Breast epithelium (tissue), 4 donors: Measurements from ENCODE around the gene ASB5. TPM values are rescaled to one million over a fixed set of nuclear protein-coding genes. Genes with fewer than 3 reads are reported as not detected.

Experiments
- DNase-seq, 2 donors: peaks; one replicate each; pipeline ENCODE4 v3.0.0-alpha.2; 2019; ENCODE audit warnings: low spot score in 2 of 2
- H3K27ac ChIP-seq, 2 donors: fragments of 200-600 bp; sonication (generic) in 1 of 2; one replicate each; pipeline ENCODE4 v1.5.1; 2016 to 2019; ENCODE audit warnings: mild to moderate bottlenecking in 1 of 2
- H3K27me3 ChIP-seq, 2 donors: fragments of 200-600 bp; sonication (generic) in 1 of 2; one replicate each; pipeline versions ENCODE4 v1.5.1 to v1.6.0; 2017 to 2019; ENCODE audit warnings: control low read depth in 1 of 2, mild to moderate bottlenecking in 1 of 2
- H3K36me3 ChIP-seq: fragments of 200-600 bp; one replicate; pipeline ENCODE4 v1.5.1; 2019
- H3K4me1 ChIP-seq, 2 donors: fragments of 200-600 bp; sonication (generic); one replicate each; pipeline ENCODE4 v1.5.1; 2016 to 2019; ENCODE audit warnings: control low read depth in 1 of 2
- H3K4me3 ChIP-seq, 3 donors: fragments of 200-600 bp; sonication (generic); 1 replicate in 2 of 3; 2 replicates in 1 of 3; pipeline ENCODE4 v1.5.1; 2016 to 2019; ENCODE audit warnings: mild to moderate bottlenecking in 3 of 3, moderate library complexity in 2 of 3
- H3K9me3 ChIP-seq, 2 donors: fragments of 200-600 bp; sonication (generic) in 1 of 2; one replicate each; pipeline ENCODE4 v1.5.1; 2016 to 2019; ENCODE audit warnings: control low read depth in 1 of 2
- CTCF ChIP-seq, 3 donors: fragments of 450-650 bp; IDR thresholded peaks; one replicate each; pipeline ENCODE4 v1.5.1; 2016 to 2017; ENCODE audit warnings: antibody characterized with exemption in 3 of 3, mild to moderate bottlenecking in 3 of 3, moderate library complexity in 3 of 3
- POLR2A ChIP-seq: fragments of 450-650 bp; IDR thresholded peaks from one replicate; pipeline ENCODE4 v1.6.1; 2016; ENCODE audit warnings: antibody characterized with exemption, mild to moderate bottlenecking, moderate library complexity
- POLR2AphosphoS5 ChIP-seq, 3 donors: sonication (generic); formaldehyde crosslinking; IDR thresholded peaks; one replicate each; pipeline ENCODE4 v1.6.1; 2017; ENCODE audit warnings: antibody characterized with exemption in 3 of 3
- intact Hi-C: fragments of 100-400 bp; cut with DNase I; formaldehyde crosslinking; loops from one replicate; pipeline ENCODE4 v1.15.1; 2023; ENCODE audit warnings: low total_unique reads
- total RNA-seq, 3 donors: library from RNA; depleted of rRNA; stranded (reverse); fragments of >200 nt; gene quantifications; one replicate each; pipeline ENCODE4 v1.1.0, GENCODE V29; 2016

Gene ASB5
- total RNA-seq, 3 donors from 2014 or later = not detected

- Histone ChIP-seq H3K27me3 (no peaks in the 10 kb centered on the region), H3K4me3 (no peak overlapping the region), H3K27ac (no peak overlapping the region), H3K9me3 (no peaks in the 10 kb centered on the region), H3K36me3 (no peaks in the 10 kb centered on the region), H3K4me1 (no peaks in the 10 kb centered on the region)
- intact Hi-C loops = no loop called here
- DNase-seq = no peak
- TF ChIP-seq CTCF (IDR thresholded peaks at IDR 0.05) = no peak
- TF ChIP-seq POLR2AphosphoS5 (IDR thresholded peaks at IDR 0.05) = no peak
- no peak for TF ChIP-seq POLR2A
Observed at GRCh38 chr4:176198316-176198903, 70.6 kb downstream of the ASB5 start.

- peak within 1 kb of the TSS; percentile 56 to 70 (median 65) for H3K4me3 ChIP-seq
- intact Hi-C loops = no loop called here
- DNase-seq = peak; percentile 84 to 93
- H3K9me3 ChIP-seq = no peaks in the 10 kb centered on the region
- H3K4me1 ChIP-seq = no peaks in the 10 kb centered on the region
- peak within 1 kb of the TSS; percentile 64 to 78 for H3K27ac ChIP-seq
- H3K36me3 ChIP-seq = no peaks in the 10 kb centered on the region
- TF ChIP-seq POLR2A (no peak), POLR2AphosphoS5 (IDR thresholded peaks at IDR 0.05) (peak in 2 of 3 donors; percentile 35 to 68)
- H3K27me3 ChIP-seq = no peaks in the 10 kb centered on the region
Observed at GRCh38 chr4:176195184-176195978, 73.6 kb downstream of the ASB5 start, which contains the start of gene SPATA4. TSS of gene SPATA4 (minus strand) at chr4:176195585. CDS start at chr4:176195562, 23 bp downstream.

GRCh38 chr4:176193938-176194337 lies 75.1 kb downstream of the ASB5 start:
- Histone ChIP-seq H3K36me3 (no peaks in the 10 kb centered on the region), H3K27me3 (no peaks in the 10 kb centered on the region), H3K27ac (no peak overlapping the region), H3K4me3 (no peak overlapping the region), H3K9me3 (no peaks in the 10 kb centered on the region), H3K4me1 (no peaks in the 10 kb centered on the region)
- TF ChIP-seq POLR2AphosphoS5 (IDR thresholded peaks at IDR 0.05) = no peak
- no peak for TF ChIP-seq POLR2A
- TF ChIP-seq CTCF (IDR thresholded peaks at IDR 0.05) = no peak
- DNase-seq = no peak
- intact Hi-C loops = no loop called here

GRCh38 chr4:176193126-176193525 lies 75.9 kb downstream of the ASB5 start:
- H3K4me1 ChIP-seq = no peaks in the 10 kb centered on the region
- no peak for DNase-seq
- intact Hi-C loops = no loop called here
- H3K27me3 ChIP-seq = no peaks in the 10 kb centered on the region
- H3K9me3 ChIP-seq = no peaks in the 10 kb centered on the region
- TF ChIP-seq POLR2A (no peak), CTCF (IDR thresholded peaks at IDR 0.05) (no peak), POLR2AphosphoS5 (IDR thresholded peaks at IDR 0.05) (no peak)
- H3K4me3 ChIP-seq = no peak overlapping the region
- H3K27ac ChIP-seq = no peak overlapping the region
- H3K36me3 ChIP-seq = no peaks in the 10 kb centered on the region

- no peaks in the 10 kb centered on the region for H3K36me3 ChIP-seq
- no peaks in the 10 kb centered on the region for H3K9me3 ChIP-seq
- H3K27ac ChIP-seq = no peak overlapping the region
- TF ChIP-seq POLR2A (no peak), CTCF (IDR thresholded peaks at IDR 0.05) (no peak), POLR2AphosphoS5 (IDR thresholded peaks at IDR 0.05) (no peak)
- H3K4me3 ChIP-seq = no peak overlapping the region
- DNase-seq = no peak
- H3K27me3 ChIP-seq = no peaks in the 10 kb centered on the region
- intact Hi-C loops = no loop called here
- H3K4me1 ChIP-seq = no peaks in the 10 kb centered on the region
Observed at GRCh38 chr4:176191974-176192373, 77.0 kb downstream of the ASB5 start.
